Memory B cell (primary cell): ENCODE results near the gene OR2A42.
"Not testable (repeated sequence)": the region's sequence is repeated elsewhere in the genome, so short reads cannot be mapped to it uniquely, and the experiment has no call there.

Experiments used
- ATAC-seq: fragments of 150-1000 bp; cut with Tn5 transposase; 2 replicates; pipeline ENCODE4 v1.10.0; 2021; ENCODE audit warnings: low read depth, mild to moderate bottlenecking, moderate library complexity
- DNase-seq, 2 donors: peaks; one replicate each; pipeline ENCODE4 v3.0.0; 2022; ENCODE audit warnings: low spot score in 2 of 2
- H3K27ac Mint-ChIP-seq: one replicate; pipeline ENCODE4 v1.8.0; 2022; ENCODE audit warnings: mild to moderate bottlenecking, moderate library complexity, mixed read lengths
- H3K27me3 Mint-ChIP-seq: one replicate; pipeline ENCODE4 v1.8.0; 2022; ENCODE audit warnings: mixed read lengths
- H3K36me3 Mint-ChIP-seq: one replicate; pipeline ENCODE4 v1.8.0; 2022; ENCODE audit warnings: mild to moderate bottlenecking, mixed read lengths
- H3K4me1 Mint-ChIP-seq: one replicate; pipeline ENCODE4 v1.8.0; 2022; ENCODE audit warnings: mixed read lengths
- H3K4me3 Mint-ChIP-seq: one replicate; pipeline ENCODE4 v1.8.0; 2022; ENCODE audit warnings: mild to moderate bottlenecking, moderate library complexity, mixed read lengths
- H3K9me3 Mint-ChIP-seq: one replicate; pipeline ENCODE4 v1.8.0; 2022; ENCODE audit warnings: mixed read lengths

The OR2A42 gene, protein sequence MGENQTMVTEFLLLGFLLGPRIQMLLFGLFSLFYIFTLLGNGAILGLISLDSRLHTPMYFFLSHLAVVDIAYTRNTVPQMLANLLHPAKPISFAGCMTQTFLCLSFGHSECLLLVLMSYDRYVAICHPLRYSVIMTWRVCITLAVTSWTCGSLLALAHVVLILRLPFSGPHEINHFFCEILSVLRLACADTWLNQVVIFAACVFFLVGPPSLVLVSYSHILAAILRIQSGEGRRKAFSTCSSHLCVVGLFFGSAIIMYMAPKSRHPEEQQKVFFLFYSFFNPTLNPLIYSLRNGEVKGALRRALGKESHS

GRCh38 chr7:144239365-144239764, at the start of gene OR2A42:
TSS of gene OR2A42 (minus strand) at chr7:144239605. CDS start at chr7:144232843, 6,762 bp downstream.
- not testable (repeated sequence) for H3K27me3 Mint-ChIP-seq, DNase-seq, H3K36me3 Mint-ChIP-seq, H3K4me1 Mint-ChIP-seq, H3K4me3 Mint-ChIP-seq, ATAC-seq, H3K27ac Mint-ChIP-seq, H3K9me3 Mint-ChIP-seq

DNA sequence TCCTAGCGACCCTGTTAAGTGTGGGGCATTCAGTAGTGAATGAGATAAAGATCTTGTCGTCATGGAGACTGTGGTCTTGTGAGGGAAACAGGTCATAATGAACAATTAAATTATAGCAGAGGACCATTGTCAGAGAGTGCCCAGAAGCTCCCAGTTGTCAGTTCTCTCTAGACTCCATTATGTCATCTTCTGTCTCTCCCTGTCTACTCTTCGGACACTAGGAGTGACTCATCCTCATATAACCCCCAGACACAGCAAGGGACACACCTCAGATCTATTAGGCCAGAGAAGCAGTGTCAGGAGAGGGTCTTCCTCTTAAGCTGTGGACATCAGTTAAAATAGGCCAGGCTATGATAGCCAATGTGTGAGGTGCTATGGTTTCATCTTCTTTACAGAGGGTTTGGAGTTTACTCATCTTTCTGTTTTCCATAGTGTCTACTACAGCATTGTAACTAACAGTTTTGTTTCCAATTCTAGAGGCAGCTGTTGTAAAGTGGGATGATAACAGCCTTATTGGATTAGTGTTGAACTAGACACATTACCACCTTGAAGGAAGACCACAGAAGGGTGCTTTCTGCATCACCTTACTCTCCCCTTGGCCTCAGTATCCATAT, 47.9 kb upstream of the OR2A42 start:
- ATAC-seq, H3K36me3 Mint-ChIP-seq, H3K4me3 Mint-ChIP-seq, H3K4me1 Mint-ChIP-seq, H3K27ac Mint-ChIP-seq, H3K9me3 Mint-ChIP-seq, H3K27me3 Mint-ChIP-seq, DNase-seq: not testable (repeated sequence)

- ATAC-seq, result not testable (repeated sequence)
These were observed 44.3 kb upstream of the OR2A42 start for GRCh38 chr7:144283716-144284115.

GRCh38 chr7:144282490-144282889, 43.1 kb upstream of the OR2A42 start:
- not testable (repeated sequence) for H3K4me3 Mint-ChIP-seq, H3K9me3 Mint-ChIP-seq, H3K27ac Mint-ChIP-seq, ATAC-seq, H3K36me3 Mint-ChIP-seq, H3K27me3 Mint-ChIP-seq, H3K4me1 Mint-ChIP-seq, DNase-seq

More at GRCh38 chr7:144283716-144284115, 44.3 kb upstream of the OR2A42 start:
- not testable (repeated sequence) for H3K36me3 Mint-ChIP-seq, H3K4me3 Mint-ChIP-seq, H3K27me3 Mint-ChIP-seq, H3K4me1 Mint-ChIP-seq, DNase-seq, H3K9me3 Mint-ChIP-seq, H3K27ac Mint-ChIP-seq

GRCh38 chr7:144281981-144282380, 42.6 kb upstream of the OR2A42 start:
- not testable (repeated sequence) for H3K27ac Mint-ChIP-seq, H3K36me3 Mint-ChIP-seq, DNase-seq, ATAC-seq, H3K9me3 Mint-ChIP-seq, H3K27me3 Mint-ChIP-seq, H3K4me1 Mint-ChIP-seq, H3K4me3 Mint-ChIP-seq

DNA sequence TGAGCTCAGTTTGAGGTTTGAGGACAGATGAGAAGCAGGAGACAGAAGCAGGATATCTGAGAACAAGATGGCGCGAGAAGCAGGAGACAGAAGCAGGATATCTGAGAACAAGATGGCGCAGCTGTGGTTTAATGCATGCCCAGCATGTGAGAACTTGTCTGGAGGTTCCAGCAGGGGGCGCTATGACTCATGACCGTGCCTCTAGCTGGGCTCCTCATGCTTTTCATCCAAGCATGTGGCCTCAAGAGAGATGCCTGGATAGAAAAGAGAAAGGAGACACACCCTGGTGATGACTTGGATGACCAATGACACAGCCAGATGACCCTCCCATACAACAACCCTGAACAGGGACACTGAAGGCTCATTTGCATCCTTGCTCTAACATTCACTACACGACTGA, 40.6 kb upstream of the OR2A42 start:
- H3K9me3 Mint-ChIP-seq, H3K27ac Mint-ChIP-seq, DNase-seq, H3K36me3 Mint-ChIP-seq, ATAC-seq, H3K27me3 Mint-ChIP-seq, H3K4me1 Mint-ChIP-seq, H3K4me3 Mint-ChIP-seq: not testable (repeated sequence)

GRCh38 chr7:144275281-144275680, 35.9 kb upstream of the OR2A42 start:
- not testable (repeated sequence) for H3K27ac Mint-ChIP-seq, H3K36me3 Mint-ChIP-seq, H3K9me3 Mint-ChIP-seq, H3K27me3 Mint-ChIP-seq, H3K4me1 Mint-ChIP-seq, H3K4me3 Mint-ChIP-seq, ATAC-seq, DNase-seq

GRCh38 chr7:144269188-144269587, 29.8 kb upstream of the OR2A42 start, which contains the start of gene CTAGE8:
TSS of gene CTAGE8 (minus strand) at chr7:144269288. CDS start at chr7:144269250, 38 bp downstream.
- not testable (repeated sequence) for ATAC-seq, H3K27ac Mint-ChIP-seq, DNase-seq, H3K9me3 Mint-ChIP-seq, H3K27me3 Mint-ChIP-seq, H3K4me1 Mint-ChIP-seq, H3K36me3 Mint-ChIP-seq, H3K4me3 Mint-ChIP-seq

GRCh38 chr7:144264692-144265091, 25.3 kb upstream of the OR2A42 start, which contains the start of gene OR2A7:
TSS of gene OR2A7 (minus strand) at chr7:144264792. CDS start at chr7:144259628, 5,164 bp downstream.
- not testable (repeated sequence) for H3K36me3 Mint-ChIP-seq, H3K4me3 Mint-ChIP-seq, H3K9me3 Mint-ChIP-seq, H3K27ac Mint-ChIP-seq, H3K4me1 Mint-ChIP-seq, H3K27me3 Mint-ChIP-seq, ATAC-seq, DNase-seq

DNA sequence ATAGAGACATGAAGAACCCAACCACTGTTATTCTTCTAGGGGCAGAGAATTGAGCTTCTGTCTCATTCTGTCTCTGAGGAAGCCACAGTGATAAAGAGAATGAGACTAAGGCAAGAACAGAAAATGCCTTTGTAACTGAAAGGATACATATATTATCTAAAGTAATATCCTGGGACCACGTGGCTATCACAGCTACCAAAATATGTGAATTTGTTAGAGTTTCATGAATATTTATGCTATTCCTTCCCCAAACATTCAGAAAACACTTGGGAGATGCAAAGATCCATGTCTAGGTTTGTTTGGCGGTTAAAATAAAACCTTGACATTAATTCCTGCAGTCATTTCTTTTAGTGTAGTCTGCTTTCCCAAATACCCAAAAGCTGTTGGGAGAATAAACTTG, 22.7 kb upstream of the OR2A42 start:
- H3K27me3 Mint-ChIP-seq, DNase-seq, H3K9me3 Mint-ChIP-seq: not testable (repeated sequence)

DNA sequence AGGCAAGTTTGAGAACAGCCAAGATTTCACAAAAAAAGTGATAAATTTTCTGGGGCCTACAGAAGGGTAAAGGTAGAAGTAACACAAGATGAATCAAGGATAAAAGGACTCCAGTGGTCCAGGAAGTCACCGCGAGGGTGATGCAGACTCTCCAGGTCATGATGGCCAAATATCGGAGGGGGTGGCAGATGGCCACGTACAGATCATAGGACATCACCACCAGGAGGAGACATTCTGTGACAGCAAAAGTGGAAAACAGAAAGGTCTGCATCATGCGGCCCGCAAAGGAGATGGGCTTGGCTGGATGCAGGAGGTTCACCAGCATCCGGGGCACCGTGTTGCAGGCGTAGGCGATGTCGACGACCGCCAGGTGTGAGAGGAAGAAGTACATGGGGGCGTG, 19.7 kb upstream of the OR2A42 start:
- H3K27me3 Mint-ChIP-seq, H3K27ac Mint-ChIP-seq, H3K4me3 Mint-ChIP-seq, H3K4me1 Mint-ChIP-seq, H3K9me3 Mint-ChIP-seq, DNase-seq, ATAC-seq, H3K36me3 Mint-ChIP-seq: not testable (repeated sequence)

More for the DNA sequence above, 22.7 kb upstream of the OR2A42 start:
- not testable (repeated sequence) for H3K36me3 Mint-ChIP-seq, ATAC-seq, H3K27ac Mint-ChIP-seq, H3K4me1 Mint-ChIP-seq, H3K4me3 Mint-ChIP-seq

DNA sequence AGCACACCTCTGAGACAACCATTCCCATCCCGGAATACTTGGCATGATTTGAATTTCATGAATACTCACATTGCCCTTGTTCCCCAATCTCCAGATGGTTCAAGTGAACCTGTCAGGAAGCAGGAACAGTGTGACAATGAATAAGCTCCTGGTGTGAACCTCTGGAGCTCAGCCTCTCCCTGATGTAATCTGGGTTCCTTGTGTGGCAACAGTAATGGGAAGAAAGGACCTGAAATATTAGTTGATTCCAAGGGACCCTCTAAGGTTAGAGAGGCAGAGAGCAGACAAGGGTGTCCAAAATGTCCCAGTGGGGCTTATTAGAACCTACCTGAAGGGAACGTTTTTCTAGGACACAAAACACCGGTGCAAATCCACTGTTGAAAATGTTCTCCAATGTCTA, 16.7 kb upstream of the OR2A42 start:
- H3K27me3 Mint-ChIP-seq, result no peaks in the 10 kb centered on the region
- no peak for DNase-seq
- no peak overlapping the region for H3K27ac Mint-ChIP-seq
- no peak for ATAC-seq
- no peak overlapping the region for H3K4me3 Mint-ChIP-seq
- no peaks in the 10 kb centered on the region for H3K36me3 Mint-ChIP-seq
- no peaks in the 10 kb centered on the region for H3K4me1 Mint-ChIP-seq
- H3K9me3 Mint-ChIP-seq, result no peaks in the 10 kb centered on the region

- Mint-ChIP-seq H3K27ac (no peak overlapping the region), H3K36me3 (no peaks in the 10 kb centered on the region), H3K4me3 (no peak overlapping the region), H3K4me1 (no peaks in the 10 kb centered on the region), H3K9me3 (no peaks in the 10 kb centered on the region), H3K27me3 (no peaks in the 10 kb centered on the region)
- no peak for ATAC-seq
- DNase-seq, result no peak
These were observed 16.1 kb upstream of the OR2A42 start for GRCh38 chr7:144255471-144255897.

DNA sequence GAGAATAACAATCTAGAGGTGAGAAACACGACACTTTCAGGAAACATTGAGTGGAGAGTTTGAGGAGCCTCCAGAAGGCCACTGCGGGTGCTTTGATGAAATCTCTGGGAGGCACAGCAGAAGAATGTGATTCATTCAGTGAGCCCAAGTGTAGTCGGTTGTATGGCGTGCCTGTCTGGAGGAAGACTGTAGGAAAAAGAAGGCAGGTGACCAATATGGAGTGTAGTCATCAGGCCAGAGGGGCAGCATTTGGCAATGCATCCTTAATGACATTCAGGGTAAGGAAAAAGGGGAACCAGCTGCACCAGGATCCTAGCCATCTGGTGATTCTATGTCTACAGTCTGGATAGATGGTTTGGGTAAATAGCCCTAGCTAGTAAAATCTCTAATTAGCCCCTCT, 12.9 kb upstream of the OR2A42 start:
- not testable (repeated sequence) for H3K4me3 Mint-ChIP-seq, H3K27ac Mint-ChIP-seq

More for the DNA sequence above, 12.9 kb upstream of the OR2A42 start:
- not testable (repeated sequence) for H3K9me3 Mint-ChIP-seq, H3K4me1 Mint-ChIP-seq, H3K27me3 Mint-ChIP-seq, DNase-seq, H3K36me3 Mint-ChIP-seq, ATAC-seq
